HepG2 (cell line): ENCODE measurements around the gene GABRA4. TPM values are rescaled to one million over a fixed set of nuclear protein-coding genes. Genes with fewer than 3 reads are reported as not detected.

Source experiments
- ATAC-seq: fragments of 200-7000 bp; cut with Tn5 transposase; 3 replicates; pipeline ENCODE4 v1.9.1; 2020; ENCODE audit warnings: mild to moderate bottlenecking, moderate library complexity
- BruUV-seq: library from RNA; stranded (reverse); fragments of 400-500 nt; replicated peaks from 2 replicates; lab custom pipeline; 2021; lab: Mats Ljungman, UMichigan
- CTCF ChIA-PET: fragments of 300-600 bp; formaldehyde crosslinking; extraction: SDS; loops from one replicate; lab custom pipeline; 2021; ENCODE audit warnings: low total read pairs, inconsistent platforms, low intra/inter-chr PET ratio; lab: Yijun Ruan, JAX
- POLR2A ChIA-PET: fragments of 350-600 bp; sonication (Branson Sonifier 250); formaldehyde crosslinking; loops from one replicate; lab custom pipeline; 2020; ENCODE audit warnings: antibody characterized with exemption, inconsistent platforms; lab: Yijun Ruan, JAX
- DNase-seq: peaks from one replicate; pipeline ENCODE4 v3.0.0-alpha.2; 2015; ENCODE audit warnings: low spot score
- FAIRE-seq: peaks from 3 replicates; lab custom pipeline; 2011; peaks lifted over from hg19 to GRCh38; lab: Jason Lieb, UNC
- H2AFZ ChIP-seq: one replicate; pipeline ENCODE4 v1.6.1; 2011; ENCODE audit warnings: low read length, inconsistent platforms
- H3K27ac ChIP-seq: fragments of 300-600 bp; 3 replicates; pipeline ENCODE4 v1.8.0; 2011; ENCODE audit warnings: mixed run types, mild to moderate bottlenecking, mixed read lengths, low read length, inconsistent platforms; ENCODE audit not compliant: insufficient read depth; ENCODE audit errors: extremely low read length
- H3K27me3 ChIP-seq, 2 experiments: fragments of 200-600 bp in 1 of 2; 2 replicates in 1 of 2; 3 replicates in 1 of 2; pipeline versions ENCODE4 v1.6.0 to v1.8.0; 2011; ENCODE audit warnings: low read length in 2 of 2, mild to moderate bottlenecking in 2 of 2, moderate library complexity in 2 of 2, inconsistent platforms in 1 of 2; ENCODE audit not compliant: insufficient read depth in 2 of 2, control insufficient read depth in 1 of 2
- H3K36me3 ChIP-seq, 2 experiments: fragments of 200-600 bp in 1 of 2; replicated peaks in 1 of 2; 2 replicates in 1 of 2; 3 replicates in 1 of 2; pipeline versions ENCODE4 v1.5.1 to v1.8.0; 2011; ENCODE audit warnings: low read length in 2 of 2, inconsistent platforms in 1 of 2; ENCODE audit not compliant: insufficient read depth in 2 of 2, control insufficient read depth in 1 of 2
- H3K4me1 ChIP-seq: 2 replicates; pipeline ENCODE4 v1.5.1; 2012; ENCODE audit warnings: low read length, inconsistent platforms; ENCODE audit not compliant: insufficient read depth
- H3K4me2 ChIP-seq: 2 replicates; pipeline ENCODE4 v1.6.0; 2011; ENCODE audit warnings: low read depth, low read length, inconsistent platforms
- H3K4me3 ChIP-seq, 3 experiments: fragments of 200-600 bp in 1 of 3; sonication (generic), shearing (Covaris generic) in 1 of 3; replicated peaks in 1 of 3; 2 replicates each; pipeline ENCODE4 v1.5.1; 2011 to 2016; ENCODE audit warnings: low read length in 3 of 3, inconsistent platforms in 2 of 3, low read depth in 2 of 3, mild to moderate bottlenecking in 2 of 3, control low read depth in 1 of 3, mixed read lengths in 1 of 3; ENCODE audit not compliant: insufficient read depth in 1 of 3
- H3K79me2 ChIP-seq: one replicate; pipeline ENCODE4 v1.6.1; 2011; ENCODE audit warnings: low read length, inconsistent platforms; ENCODE audit not compliant: insufficient read depth
- H3K9ac ChIP-seq: 2 replicates; pipeline ENCODE4 v1.6.0; 2011; ENCODE audit warnings: mild to moderate bottlenecking, low read depth, low read length, inconsistent platforms; ENCODE audit not compliant: insufficient read depth
- H3K9me3 ChIP-seq: 2 replicates; pipeline ENCODE4 v1.5.1; 2012; ENCODE audit warnings: mild to moderate bottlenecking, low read length
- H4K20me1 ChIP-seq: 2 replicates; pipeline ENCODE4 v1.6.0; 2011; ENCODE audit warnings: inconsistent platforms, mild to moderate bottlenecking, low read length, moderate library complexity; ENCODE audit not compliant: insufficient read depth
- BATF2 ChIP-seq: sonication (generic); formaldehyde crosslinking; IDR thresholded peaks from 2 replicates; pipeline ENCODE4 v1.8.0; 2022; ENCODE audit warnings: mild to moderate bottlenecking, missing genetic modification reagents, moderate library complexity
- FUBP1 ChIP-seq: sonication (generic); formaldehyde crosslinking; IDR thresholded peaks from 2 replicates; pipeline ENCODE4 v1.5.1; 2020; ENCODE audit warnings: missing genetic modification reagents, mild to moderate bottlenecking, borderline replicate concordance
- HDAC1 ChIP-seq: sonication (generic); formaldehyde crosslinking; IDR thresholded peaks from 2 replicates; pipeline ENCODE4 v1.5.1; 2020; ENCODE audit warnings: mild to moderate bottlenecking, missing genetic modification reagents
- HNF1B ChIP-seq: sonication (generic); formaldehyde crosslinking; IDR thresholded peaks from 2 replicates; pipeline ENCODE4 v1.5.1; 2020; ENCODE audit warnings: mild to moderate bottlenecking, moderate library complexity, missing genetic modification reagents
- MEF2D ChIP-seq: sonication (generic); formaldehyde crosslinking; IDR thresholded peaks from 2 replicates; pipeline ENCODE4 v1.5.1; 2020; ENCODE audit warnings: mild to moderate bottlenecking, missing genetic modification reagents
- MIER3 ChIP-seq: IDR thresholded peaks from 2 replicates; pipeline ENCODE4 v1.6.1; 2016; ENCODE audit warnings: missing compliant biosample characterization, borderline replicate concordance
- XRCC5 ChIP-seq: fragments of 200-400 bp; formaldehyde crosslinking; optimal IDR thresholded peaks from 2 replicates; pipeline ENCODE3; 2017; ENCODE audit warnings: mild to moderate bottlenecking, low read length
- ZNF501 ChIP-seq: sonication (generic); formaldehyde crosslinking; IDR thresholded peaks from 2 replicates; pipeline ENCODE4 v1.5.1; 2020; ENCODE audit warnings: mild to moderate bottlenecking, moderate library complexity, missing genetic modification reagents
- ZNF710 ChIP-seq: sonication (generic); formaldehyde crosslinking; IDR thresholded peaks from 2 replicates; pipeline ENCODE4 v1.5.0; 2020; ENCODE audit warnings: mild to moderate bottlenecking, missing genetic modification reagents, borderline replicate concordance
- ZNF782 ChIP-seq: sonication (generic); formaldehyde crosslinking; IDR thresholded peaks from 2 replicates; pipeline ENCODE4 v1.4.0; 2020; ENCODE audit warnings: missing genetic modification reagents, mild to moderate bottlenecking, borderline replicate concordance
- WGBS: methylation state at CpG from one replicate; pipeline ENCODE4 v1.1.6; 2017; ENCODE audit warnings: low lambda C conversion rate; 5-methylcytosine and 5-hydroxymethylcytosine counted together
- in situ Hi-C: cut with HindIII; loops from 2 replicates; pipeline ENCODE4 v1.10.0; 2017; ENCODE audit warnings: low pct_unique_long_range_greater_than_20kb; ENCODE audit not compliant: extremely low pct_ligation_motif_present
- intact Hi-C: fragments of 100-400 bp; cut with micrococcal nuclease; formaldehyde crosslinking; loops from one replicate; pipeline ENCODE4 v1.10.0; 2022; ENCODE audit not compliant: unreplicated experiment
- polyA plus RNA-seq, 8 experiments: library from polyadenylated mRNA; depleted of rRNA in 3 of 8; stranded (reverse) in 7 of 8; unstranded in 1 of 8; fragments of >200 nt; fragmentation: Illumina TruSeq in 4 of 8; extraction: Trizol in 4 of 8; gene quantifications; 2 replicates each; pipeline versions ENCODE4 v1.2.1 to v1.2.3, GENCODE V29; 2011 to 2016; ENCODE audit warnings: low read depth in 4 of 8, missing spikeins in 1 of 8, mixed read lengths in 1 of 8; ENCODE audit not compliant: insufficient read depth in 1 of 8
- total RNA-seq, 5 experiments: library from RNA; depleted of rRNA; stranded (reverse); fragments of >200 nt; fragmentation: Illumina TruSeq; extraction: Trizol; gene quantifications; 2 replicates each; pipeline ENCODE4 v1.2.3, GENCODE V29; 2016; ENCODE audit warnings: low read depth in 1 of 5

Gene GABRA4
- total and polyA plus RNA-seq, 2 of the 13 experiments (the other 11 are each of a cell fraction or from before 2014, with no cell fraction given): not detected

- TF ChIP-seq HNF1B (CRISPR knock-in tag) (no peak), ZNF501 (CRISPR knock-in tag) (no peak)
Measured at GRCh38 chr4:46968847-46969246, 24.5 kb downstream of the GABRA4 start (continued).

- no peak for FAIRE-seq
- Histone ChIP-seq H3K4me1 (no peaks in the 10 kb centered on the region), H2AFZ (no peak overlapping the region), H3K79me2 (no peaks in the 10 kb centered on the region), H3K4me2 (no peak overlapping the region), H3K9ac (no peak overlapping the region), H3K27me3 (no peaks in the 10 kb centered on the region), H3K4me3 (no peak overlapping the region), H4K20me1 (no peaks in the 10 kb centered on the region), H3K27ac (no peak overlapping the region), H3K9me3 (no peaks in the 10 kb centered on the region), H3K36me3 (no peaks in the 10 kb centered on the region)
- in situ Hi-C loops: no loop called here
- BruUV-seq: no TSS peak
- no peak for ATAC-seq
- ChIA-PET POLR2A (no interaction called here), CTCF (no interaction called here)
- intact Hi-C loops: no loop called here
- 45% methylated on average over 2 of the region's 2 CpGs for WGBS
- no peak for DNase-seq
- TF ChIP-seq ZNF710 (CRISPR knock-in tag): no peak
- TF ChIP-seq XRCC5: no peak
- TF ChIP-seq MEF2D: no peak
- TF ChIP-seq ZNF782 (CRISPR knock-in tag): no peak
- TF ChIP-seq MIER3 (CRISPR knock-in tag): no peak
- no peak for TF ChIP-seq FUBP1 (CRISPR knock-in tag)
- TF ChIP-seq HDAC1 (CRISPR knock-in tag): no peak
- TF ChIP-seq BATF2 (CRISPR knock-in tag): no peak
Measured at GRCh38 chr4:46967631-46968030, 25.8 kb downstream of the GABRA4 start.
